IMR-90 (cell line): ENCODE data around the gene CST9L. TPM values are rescaled to one million over a fixed set of nuclear protein-coding genes. Genes with fewer than 3 reads are reported as not detected.

Experiments used
- ATAC-seq: fragments of 200-7000 bp; cut with Tn5 transposase; 2 replicates; pipeline ENCODE4 v1.9.1; 2020; ENCODE audit warnings: low read depth, mild to moderate bottlenecking, moderate library complexity
- BruUV-seq: library from RNA; stranded (reverse); fragments of 400-500 nt; replicated peaks from 2 replicates; lab custom pipeline; 2021; lab: Mats Ljungman, UMichigan
- CTCF ChIA-PET: fragments of 300-600 bp; formaldehyde crosslinking; extraction: SDS; loops from one replicate; lab custom pipeline; 2021; ENCODE audit warnings: antibody characterized with exemption; lab: Yijun Ruan, JAX
- POLR2A ChIA-PET: fragments of 300-600 bp; sonication (Branson Sonifier 250); formaldehyde crosslinking; loops from one replicate; lab custom pipeline; 2022; ENCODE audit warnings: antibody characterized with exemption; ENCODE audit not compliant: unreplicated experiment; lab: Charles Lee
- DNase-seq: peaks from one replicate; pipeline ENCODE4 v3.0.0; 2013
- H2AFZ ChIP-seq: replicated peaks from 2 replicates; pipeline ENCODE3; 2013; ENCODE audit warnings: low read length, mild to moderate bottlenecking; ENCODE audit not compliant: poor library complexity
- H2AK5ac ChIP-seq: 2 replicates; pipeline ENCODE4 v1.6.1; 2013; ENCODE audit warnings: low read depth, low read length, inconsistent platforms
- H2AK9ac ChIP-seq: replicated peaks from 2 replicates; pipeline ENCODE3; 2013; ENCODE audit warnings: mild to moderate bottlenecking, low read depth, low read length, moderate library complexity; ENCODE audit not compliant: poor library complexity
- H2BK120ac ChIP-seq: 2 replicates; pipeline ENCODE4 v1.6.1; 2013; ENCODE audit warnings: low read depth, low read length, inconsistent platforms
- H2BK15ac ChIP-seq: 3 replicates; pipeline ENCODE4 v1.6.1; 2013; ENCODE audit warnings: low read depth, low read length, inconsistent platforms
- H2BK20ac ChIP-seq: 2 replicates; pipeline ENCODE4 v1.6.1; 2013; ENCODE audit warnings: low read depth, mild to moderate bottlenecking, inconsistent platforms, low read length, moderate library complexity
- H2BK5ac ChIP-seq: 2 replicates; pipeline ENCODE4 v1.6.1; 2013; ENCODE audit warnings: mild to moderate bottlenecking, low read depth, low read length, inconsistent platforms; ENCODE audit not compliant: poor library complexity, severe bottlenecking
- H3K14ac ChIP-seq: replicated peaks from 2 replicates; pipeline ENCODE4 v1.6.1; 2013; ENCODE audit warnings: low read depth, low read length, inconsistent platforms
- H3K18ac ChIP-seq: 2 replicates; pipeline ENCODE4 v1.6.1; 2013; ENCODE audit warnings: low read depth, low read length, control low read depth
- H3K23ac ChIP-seq: 2 replicates; pipeline ENCODE4 v1.6.1; 2013; ENCODE audit warnings: low read depth, low read length, inconsistent platforms
- H3K27ac ChIP-seq: 2 replicates; pipeline ENCODE4 v1.5.1; 2013; ENCODE audit warnings: mild to moderate bottlenecking, control low read depth, low read length; ENCODE audit not compliant: insufficient read depth
- H3K27me3 ChIP-seq: 2 replicates; pipeline ENCODE4 v1.6.1; 2013; ENCODE audit warnings: low read length; ENCODE audit not compliant: control insufficient read depth, insufficient read depth
- H3K36me3 ChIP-seq: 2 replicates; pipeline ENCODE4 v1.6.1; 2013; ENCODE audit warnings: low read length, mixed read lengths; ENCODE audit not compliant: control insufficient read depth, insufficient read depth
- H3K4ac ChIP-seq: 2 replicates; pipeline ENCODE4 v1.6.1; 2013; ENCODE audit warnings: low read depth, low read length, inconsistent platforms
- H3K4me1 ChIP-seq: 2 replicates; pipeline ENCODE4 v1.6.1; 2013; ENCODE audit warnings: low read length, mixed read lengths; ENCODE audit not compliant: control insufficient read depth, insufficient read depth
- H3K4me2 ChIP-seq: 2 replicates; pipeline ENCODE4 v1.6.1; 2013; ENCODE audit warnings: low read depth, mild to moderate bottlenecking, control low read depth, low read length, moderate library complexity
- H3K4me3 ChIP-seq: 2 replicates; pipeline ENCODE4 v1.5.1; 2013; ENCODE audit warnings: low read depth, mild to moderate bottlenecking, control low read depth, low read length, moderate library complexity; ENCODE audit not compliant: insufficient read depth
- H3K56ac ChIP-seq: 2 replicates; pipeline ENCODE4 v1.6.1; 2013; ENCODE audit warnings: low read length, inconsistent platforms; ENCODE audit not compliant: insufficient read depth; ENCODE audit errors: extremely low read depth
- H3K79me1 ChIP-seq, 2 experiments: 2 replicates each; pipeline ENCODE4 v1.6.1; 2013; ENCODE audit warnings: low read length in 2 of 2, inconsistent platforms in 1 of 2, low read depth in 1 of 2
- H3K9ac ChIP-seq: 2 replicates; pipeline ENCODE4 v1.6.1; 2013; ENCODE audit warnings: low read depth, low read length, control low read depth
- H3K9me1 ChIP-seq: 2 replicates; pipeline ENCODE4 v1.6.1; 2013; ENCODE audit warnings: low read length, inconsistent platforms; ENCODE audit not compliant: insufficient read depth
- H3K9me3 ChIP-seq: 2 replicates; pipeline ENCODE4 v1.6.1; 2013; ENCODE audit warnings: low read length; ENCODE audit not compliant: control insufficient read depth, insufficient read depth
- H4K20me1 ChIP-seq: 2 replicates; pipeline ENCODE4 v1.6.1; 2013; ENCODE audit warnings: low read length, inconsistent platforms; ENCODE audit not compliant: insufficient read depth
- H4K5ac ChIP-seq: 2 replicates; pipeline ENCODE4 v1.6.1; 2013; ENCODE audit warnings: mild to moderate bottlenecking, low read depth, low read length, control low read depth
- H4K8ac ChIP-seq, 2 experiments: 2 replicates each; pipeline ENCODE4 v1.6.1; 2013; ENCODE audit warnings: low read depth in 2 of 2, low read length in 2 of 2, control low read depth in 1 of 2, inconsistent platforms in 1 of 2
- H4K91ac ChIP-seq: 2 replicates; pipeline ENCODE4 v1.6.1; 2013; ENCODE audit warnings: low read depth, low read length, inconsistent platforms; ENCODE audit not compliant: insufficient read depth
- BHLHE40 ChIP-seq: fragments of 150-350 bp; IDR thresholded peaks from 2 replicates; pipeline ENCODE4 v1.6.1; 2016; ENCODE audit warnings: mild to moderate bottlenecking, low read depth, low read length
- CEBPB ChIP-seq: IDR thresholded peaks from 2 replicates; pipeline ENCODE4 v1.6.1; 2012; ENCODE audit warnings: low read depth, low read length, improper control_type of control experiment
- CHD1 ChIP-seq: IDR thresholded peaks from 2 replicates; pipeline ENCODE4 v1.6.1; 2012; ENCODE audit warnings: low read depth, low read length, improper control_type of control experiment
- CTCF ChIP-seq: conservative IDR thresholded peaks from 2 replicates; pipeline ENCODE4 v1.5.1; 2012; ENCODE audit warnings: mild to moderate bottlenecking, low read depth, low read length, improper control_type of control experiment
- ELK1 ChIP-seq: fragments of 150-350 bp; IDR thresholded peaks from 2 replicates; pipeline ENCODE4 v1.6.1; 2016; ENCODE audit warnings: low read depth, mild to moderate bottlenecking, low read length, moderate library complexity, borderline replicate concordance
- FOS ChIP-seq: fragments of 150-350 bp; IDR thresholded peaks from 2 replicates; pipeline ENCODE4 v1.6.1; 2016; ENCODE audit warnings: low read depth, low read length
- MAFK ChIP-seq: IDR thresholded peaks from 2 replicates; pipeline ENCODE4 v1.6.1; 2012; ENCODE audit warnings: low read depth, low read length, improper control_type of control experiment
- MAZ ChIP-seq: IDR thresholded peaks from 2 replicates; pipeline ENCODE4 v1.6.1; 2012; ENCODE audit warnings: low read depth, mild to moderate bottlenecking, low read length, improper control_type of control experiment, moderate library complexity, borderline replicate concordance
- MXI1 ChIP-seq: IDR thresholded peaks from 2 replicates; pipeline ENCODE4 v1.6.1; 2012; ENCODE audit warnings: low read depth, mild to moderate bottlenecking, low read length, moderate library complexity, borderline replicate concordance
- NFE2L2 ChIP-seq: fragments of 150-350 bp; IDR thresholded peaks from 2 replicates; pipeline ENCODE4 v1.6.1; 2016; ENCODE audit warnings: low read depth, mild to moderate bottlenecking, low read length
- POLR2A ChIP-seq: IDR thresholded peaks from 2 replicates; pipeline ENCODE4 v1.6.1; 2012; ENCODE audit warnings: mild to moderate bottlenecking, low read depth, low read length
- RAD21 ChIP-seq: IDR thresholded peaks from 2 replicates; pipeline ENCODE4 v1.6.1; 2012; ENCODE audit warnings: low read length, improper control_type of control experiment
- RCOR1 ChIP-seq: IDR thresholded peaks from 2 replicates; pipeline ENCODE4 v1.6.1; 2012; ENCODE audit warnings: mild to moderate bottlenecking, low read length, improper control_type of control experiment; ENCODE audit not compliant: insufficient replicate concordance
- RFX5 ChIP-seq: IDR thresholded peaks from 2 replicates; pipeline ENCODE4 v1.8.0; 2012; ENCODE audit warnings: low read depth, mild to moderate bottlenecking, low read length, moderate library complexity
- SMC3 ChIP-seq: fragments of 150-350 bp; IDR thresholded peaks from 2 replicates; pipeline ENCODE4 v1.6.1; 2016; ENCODE audit warnings: low read depth, mild to moderate bottlenecking, antibody characterized with exemption, low read length, moderate library complexity
- USF2 ChIP-seq: fragments of 150-350 bp; IDR thresholded peaks from 2 replicates; pipeline ENCODE4 v1.6.1; 2017; ENCODE audit warnings: mild to moderate bottlenecking, antibody characterized with exemption, low read length, low read depth
- WGBS, 2 experiments: methylation state at CpG; one replicate each; pipeline versions ENCODE4 v1.1.5 to v1.1.7; 2013; ENCODE audit warnings: missing lambda C conversion rate in 2 of 2; ENCODE audit not compliant: insufficient read length in 1 of 2; ENCODE audit errors: extremely low coverage in 2 of 2; 5-methylcytosine and 5-hydroxymethylcytosine counted together
- dilution Hi-C: fragments of 300-500 bp; cut with HindIII; formaldehyde crosslinking; loops from one replicate; pipeline ENCODE4 v1.14.3; 2018; ENCODE audit warnings: low sequenced_read_pairs; ENCODE audit not compliant: unreplicated experiment
- in situ Hi-C: fragments of 300-500 bp; cut with MboI; formaldehyde crosslinking; loops from 3 replicates; pipeline ENCODE4 v1.14.3; 2019; ENCODE audit warnings: low sequenced_read_pairs, inconsistent platforms, mixed read lengths
- intact Hi-C: fragments of 100-400 bp; cut with micrococcal nuclease; formaldehyde crosslinking; loops from 2 replicates; pipeline ENCODE4 v1.10.0; 2022
- polyA plus RNA-seq, 3 experiments: library from polyadenylated mRNA; depleted of rRNA; stranded (reverse); fragments of >200 nt; gene quantifications; 2 replicates each; pipeline ENCODE4 v1.2.3, GENCODE V29; 2012; ENCODE audit warnings: low replicate concordance in 1 of 3
- total RNA-seq: library from RNA; depleted of rRNA; stranded (reverse); fragments of >200 nt; gene quantifications from 2 replicates; pipeline ENCODE4 v1.2.3, GENCODE V29; 2012

Gene CST9L
- total and polyA plus RNA-seq, 2 of the 4 experiments (the other 2 are of a cell fraction) = not detected

- no peaks in the 10 kb centered on the region for H3K9me1 ChIP-seq
- no peaks in the 10 kb centered on the region for H3K4me1 ChIP-seq
- no peak overlapping the region for H3K18ac ChIP-seq
- no peak overlapping the region for H4K8ac ChIP-seq
- intact Hi-C loops = loop anchor here (10.0 kb wide), 1 partner anchor 907 kb away; no protein-coding TSS in a partner anchor
- no peak overlapping the region for H3K4ac ChIP-seq
- H3K27ac ChIP-seq = no peak overlapping the region
- dilution Hi-C loops = no loop called here
- no peak overlapping the region for H2BK20ac ChIP-seq
- no peak overlapping the region for H3K4me3 ChIP-seq
- no peak for TF ChIP-seq ELK1
- TF ChIP-seq RAD21 = no peak
- no peak for TF ChIP-seq RCOR1
- no peak for TF ChIP-seq USF2
- no peak for TF ChIP-seq FOS
- no peak for TF ChIP-seq CEBPB
- TF ChIP-seq CTCF = no peak
- TF ChIP-seq SMC3 = no peak
- no peak for TF ChIP-seq CHD1
- TF ChIP-seq POLR2A = no peak
- TF ChIP-seq RFX5 = no peak
- no peak for TF ChIP-seq BHLHE40
- TF ChIP-seq MAFK = no peak
- TF ChIP-seq MXI1 = no peak
- TF ChIP-seq MAZ = no peak
- TF ChIP-seq NFE2L2 = no peak
- 50% methylated on average over 2 of the region's 2 CpGs; no CpG with 5 or more reads in 1 of the 2 experiments for WGBS, 2 experiments
- H4K20me1 ChIP-seq = no peaks in the 10 kb centered on the region
- in situ Hi-C loops = loop anchor here (10.0 kb wide), 1 partner anchor 157 kb away; no protein-coding TSS in a partner anchor
- no peak overlapping the region for H3K14ac ChIP-seq
- no peak overlapping the region for H2AK9ac ChIP-seq
- H4K91ac ChIP-seq = no peak overlapping the region
- POLR2A ChIA-PET = no interaction called here
- no peaks in the 10 kb centered on the region for H3K36me3 ChIP-seq
- no peak for DNase-seq
- H2BK120ac ChIP-seq = no peak overlapping the region
- H3K56ac ChIP-seq = no peak overlapping the region
- CTCF ChIA-PET = no interaction called here
- no peak overlapping the region for H2BK15ac ChIP-seq
- no peak overlapping the region for H2AFZ ChIP-seq
- no peak overlapping the region for H4K5ac ChIP-seq
- H3K9ac ChIP-seq = no peak overlapping the region
- H3K9me3 ChIP-seq = no peaks in the 10 kb centered on the region
- H3K27me3 ChIP-seq = peaks cover 20% of the 10 kb centered on the region
- no peaks in the 10 kb centered on the region for H3K79me1 ChIP-seq
- H3K23ac ChIP-seq = no peak overlapping the region
- no peak overlapping the region for H2BK5ac ChIP-seq
- ATAC-seq = no peak
- BruUV-seq = no TSS peak
- no peak overlapping the region for H2AK5ac ChIP-seq
- H3K4me2 ChIP-seq = no peak overlapping the region
Observed at GRCh38 chr20:23602241-23602640, 34.0 kb upstream of the CST9L start.
